ENCODE results near the gene KRT77.

- TF ChIP-seq, protein P1, sequence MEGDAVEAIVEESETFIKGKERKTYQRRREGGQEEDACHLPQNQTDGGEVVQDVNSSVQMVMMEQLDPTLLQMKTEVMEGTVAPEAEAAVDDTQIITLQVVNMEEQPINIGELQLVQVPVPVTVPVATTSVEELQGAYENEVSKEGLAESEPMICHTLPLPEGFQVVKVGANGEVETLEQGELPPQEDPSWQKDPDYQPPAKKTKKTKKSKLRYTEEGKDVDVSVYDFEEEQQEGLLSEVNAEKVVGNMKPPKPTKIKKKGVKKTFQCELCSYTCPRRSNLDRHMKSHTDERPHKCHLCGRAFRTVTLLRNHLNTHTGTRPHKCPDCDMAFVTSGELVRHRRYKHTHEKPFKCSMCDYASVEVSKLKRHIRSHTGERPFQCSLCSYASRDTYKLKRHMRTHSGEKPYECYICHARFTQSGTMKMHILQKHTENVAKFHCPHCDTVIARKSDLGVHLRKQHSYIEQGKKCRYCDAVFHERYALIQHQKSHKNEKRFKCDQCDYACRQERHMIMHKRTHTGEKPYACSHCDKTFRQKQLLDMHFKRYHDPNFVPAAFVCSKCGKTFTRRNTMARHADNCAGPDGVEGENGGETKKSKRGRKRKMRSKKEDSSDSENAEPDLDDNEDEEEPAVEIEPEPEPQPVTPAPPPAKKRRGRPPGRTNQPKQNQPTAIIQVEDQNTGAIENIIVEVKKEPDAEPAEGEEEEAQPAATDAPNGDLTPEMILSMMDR (conservative IDR thresholded peaks at IDR 0.05 in 1 of 2, IDR thresholded peaks at IDR 0.05 in 1 of 2; ENCODE audit: low read depth in 1 of 2, low read length in 2 of 2): no peak
- no peak for TF ChIP-seq EZH2 (IDR thresholded peaks at IDR 0.05; ENCODE audit: low read length, missing control alignments)
Measured at GRCh38 chr12:52641468-52641867, 61.9 kb downstream of the KRT77 start.
